Stimulated activated CD4-positive, alpha-beta T cell treated with anti-CD3 and anti-CD28 coated beads, Interleukin-2, amount 100 ng/mL, for 4 hours (primary cell): Measurements from ENCODE around the gene RETSAT.
"Not testable (repeated sequence)": the region's sequence is repeated elsewhere in the genome, so short reads cannot be mapped to it uniquely, and the experiment has no call there.

Experiments used
- DNase-seq: peaks from one replicate; pipeline ENCODE4 v3.0.0-alpha.2; 2020; ENCODE audit warnings: low read depth

Gene RETSAT

DNA sequence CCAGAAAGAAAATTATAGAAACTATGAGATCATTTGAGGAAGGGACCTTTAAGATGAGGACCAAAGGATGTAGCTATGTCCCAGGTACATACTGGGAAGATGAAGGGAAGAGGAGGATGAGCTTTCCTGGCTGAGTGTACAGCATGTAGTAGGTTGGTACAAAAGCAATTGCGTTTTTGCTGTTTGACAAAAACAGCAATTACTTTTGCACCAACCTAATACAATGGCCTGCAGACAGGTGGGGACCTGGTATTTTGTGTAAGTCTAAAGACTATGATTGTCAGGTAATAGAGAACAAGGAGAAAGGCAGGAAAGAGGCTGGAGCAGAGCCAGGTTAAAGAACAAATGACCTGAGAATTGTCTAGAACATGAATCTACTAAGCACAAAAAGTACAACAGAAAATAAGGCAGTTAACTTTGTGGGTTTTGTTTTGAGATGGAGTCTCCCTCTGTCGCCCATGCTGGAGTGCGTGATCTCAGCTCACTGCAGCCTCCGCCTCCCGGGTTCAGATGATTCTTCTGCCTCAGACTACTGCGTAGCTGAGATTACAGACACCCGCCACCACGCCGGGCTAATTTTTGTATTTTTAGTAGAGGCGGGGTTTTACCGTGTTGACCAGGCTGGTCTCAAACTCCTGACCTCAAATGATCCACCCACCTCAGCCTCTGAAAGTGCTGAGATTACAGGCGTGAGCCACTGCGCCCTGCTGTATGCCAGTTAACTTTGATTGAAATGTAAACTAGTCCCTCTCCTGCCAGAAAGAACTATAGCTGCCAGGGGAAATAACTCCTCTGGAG, 23.3 kb downstream of the RETSAT start:
- no peak for DNase-seq

DNA sequence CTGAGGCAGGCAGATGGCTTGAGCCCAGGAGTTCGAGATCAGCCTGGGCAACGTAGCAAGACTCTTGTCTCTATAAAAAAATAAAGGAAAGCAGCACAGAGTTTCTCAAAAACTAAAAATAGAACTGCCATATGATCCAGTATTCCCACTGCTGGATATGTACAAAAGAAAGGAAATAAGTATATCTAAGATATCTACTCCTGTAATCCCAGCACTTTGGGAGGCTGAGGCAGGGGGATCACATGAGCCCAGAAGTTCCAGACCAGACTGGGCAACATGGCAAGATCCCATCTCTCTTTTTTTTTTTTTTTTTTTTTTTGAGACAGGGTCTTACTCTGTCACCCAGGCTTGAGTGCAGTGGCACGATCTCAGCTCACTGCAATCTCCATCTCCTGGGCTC, 24.6 kb downstream of the RETSAT start:
- not testable (repeated sequence) for DNase-seq

DNA sequence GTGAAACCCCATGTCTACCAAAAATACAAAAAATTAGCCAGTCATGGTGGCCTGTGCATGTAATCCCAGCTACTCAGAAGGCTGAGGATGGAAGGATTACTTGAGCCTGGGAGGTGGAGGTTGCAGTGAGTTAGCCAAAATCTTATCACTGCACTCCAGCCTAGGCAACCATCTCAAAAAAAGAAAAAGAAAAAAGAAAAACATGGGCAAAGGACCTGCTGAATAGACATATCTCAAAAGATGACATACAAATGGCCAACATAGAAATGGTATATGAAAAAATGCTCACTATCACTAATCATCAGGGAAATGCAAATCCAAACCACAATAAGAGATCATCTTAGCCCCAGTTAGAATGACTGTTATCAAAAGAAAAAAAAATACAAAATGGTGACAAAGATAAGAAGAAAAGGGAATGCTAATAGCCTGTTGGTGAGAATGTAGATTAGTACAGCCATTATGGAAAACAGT, 25.1 kb downstream of the RETSAT start:
- DNase-seq, result no peak

DNA sequence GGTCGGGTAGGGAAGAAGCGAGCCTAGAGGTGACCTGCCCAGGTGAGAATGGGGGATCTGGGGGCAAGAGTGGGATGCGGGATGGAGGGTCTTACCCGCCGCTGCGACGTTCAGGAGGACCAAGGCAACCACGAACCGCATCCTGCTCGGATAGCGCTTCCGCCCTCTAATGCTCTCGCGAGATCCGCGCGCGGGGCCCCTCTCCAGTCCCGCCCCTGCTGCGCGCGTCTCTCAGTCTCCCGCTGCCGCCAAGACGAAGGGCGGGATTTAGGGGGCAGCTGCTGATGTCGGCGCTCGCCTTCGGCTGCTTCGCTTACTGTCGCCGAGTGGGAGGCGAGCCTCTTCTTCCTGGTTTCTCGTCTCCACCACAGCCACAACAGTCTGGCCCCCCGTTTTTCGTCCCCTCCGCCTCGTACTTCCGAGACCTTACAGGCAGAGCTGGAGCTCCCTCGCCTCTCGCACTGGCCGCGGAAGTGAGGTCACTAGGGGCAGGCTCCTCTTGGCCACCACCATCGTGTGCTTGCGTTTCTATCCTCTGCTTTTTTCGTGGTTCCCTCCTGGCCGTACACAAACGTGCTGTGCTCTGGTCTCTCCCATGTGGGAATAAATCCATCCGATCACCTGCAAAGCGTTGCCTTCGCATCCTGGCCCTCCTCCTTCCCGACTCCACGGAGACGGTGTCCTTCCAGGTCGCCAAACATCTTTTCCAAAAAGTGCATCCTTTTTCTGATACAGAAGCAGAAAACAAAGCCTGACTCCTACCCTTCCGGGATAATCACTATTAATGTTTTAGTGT, 26.3 kb downstream of the RETSAT start, which contains the start of gene TGOLN2:
TGOLN2 (minus strand) TSS at position 168 of the 796 bp plus-strand sequence; CDS start at position 141, 27 bp downstream.
- DNase-seq, result peak; percentile 91

DNA sequence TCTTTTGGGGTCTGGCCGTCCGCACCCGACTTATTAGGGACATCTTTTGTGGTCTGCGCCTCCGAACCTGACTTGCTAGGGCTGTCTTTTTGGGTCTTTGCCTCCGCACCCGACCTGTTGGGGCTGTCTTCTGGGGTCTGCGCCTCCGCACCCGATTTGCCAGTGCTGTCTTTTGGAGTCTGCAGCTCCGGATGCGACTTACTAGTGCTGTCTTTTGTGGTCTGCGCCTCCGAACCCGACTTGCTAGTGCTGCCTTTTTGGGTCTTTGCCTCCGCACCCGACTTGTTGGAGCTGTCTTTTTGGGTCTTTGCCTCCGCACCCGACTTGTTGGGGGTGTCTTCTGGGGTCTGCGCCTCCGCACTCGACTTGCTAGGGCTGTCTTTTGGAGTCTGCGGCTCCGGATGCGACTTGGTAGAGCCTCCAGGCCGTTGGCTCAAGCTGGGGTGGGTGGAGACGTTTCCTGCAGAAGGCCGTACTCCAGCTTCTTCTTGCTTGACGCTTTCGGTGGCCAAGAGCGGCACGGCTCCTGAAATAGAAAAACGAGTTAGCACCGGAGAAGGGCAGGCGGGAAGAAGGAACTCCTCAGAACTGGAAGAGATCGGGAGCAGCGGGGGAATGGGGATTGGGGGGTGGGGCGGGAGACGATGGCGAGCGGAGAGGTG, 27.0 kb downstream of the RETSAT start:
- DNase-seq, result no peak

DNA sequence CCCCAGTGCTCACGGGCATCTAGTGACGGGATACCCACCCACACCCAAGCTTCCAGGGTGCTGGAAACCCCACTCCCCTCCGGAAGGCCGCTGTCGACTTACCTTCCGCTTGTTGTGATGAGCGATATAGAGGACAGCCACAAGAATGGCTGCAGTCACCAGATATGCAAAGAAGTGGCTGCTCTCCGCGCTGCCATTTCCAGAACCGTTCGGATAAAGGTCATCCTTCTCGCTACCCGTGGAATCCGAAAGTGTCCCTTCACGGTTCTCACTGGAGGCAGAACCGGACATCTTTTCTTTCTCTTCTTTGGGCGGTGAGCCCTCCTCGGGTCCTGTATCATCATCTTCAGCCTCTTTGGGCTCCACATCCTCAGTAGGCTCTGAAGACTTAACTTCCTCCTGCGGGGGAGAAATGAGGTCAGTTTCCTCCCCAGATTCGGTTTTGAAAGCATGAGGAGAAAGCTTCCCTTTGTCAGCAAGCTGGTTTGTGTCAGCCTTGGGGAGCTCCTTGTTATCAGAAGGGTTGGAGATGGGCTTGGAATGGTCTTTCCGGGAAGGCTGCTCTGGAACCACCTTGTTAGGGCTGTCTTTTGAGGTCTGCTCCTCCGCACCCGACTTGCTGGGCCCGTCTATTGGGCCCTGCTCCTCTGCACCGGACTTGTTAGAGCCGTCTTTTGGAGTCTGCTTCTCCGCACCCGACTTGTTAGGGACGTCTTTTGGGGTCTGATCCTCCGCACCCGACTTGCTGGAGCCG, 27.7 kb downstream of the RETSAT start:
- DNase-seq, result no peak

DNA sequence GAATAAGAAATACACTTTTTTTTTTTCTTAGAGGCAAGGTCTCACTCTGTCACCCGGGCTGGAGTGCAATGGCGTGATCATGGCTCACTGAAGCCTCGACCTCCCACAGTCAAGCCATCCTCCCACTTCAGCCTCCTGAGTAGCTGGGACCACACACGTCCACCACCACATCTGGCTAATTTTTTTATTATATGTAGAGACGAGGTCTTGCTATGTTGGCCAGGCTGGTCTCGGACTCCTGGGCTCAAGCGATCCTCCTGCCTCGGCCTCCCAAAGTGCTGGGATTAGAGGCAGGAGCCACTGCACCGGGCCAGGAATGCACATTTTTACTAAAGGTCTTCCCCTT, 28.9 kb downstream of the RETSAT start:
- DNase-seq, result no peak

DNA sequence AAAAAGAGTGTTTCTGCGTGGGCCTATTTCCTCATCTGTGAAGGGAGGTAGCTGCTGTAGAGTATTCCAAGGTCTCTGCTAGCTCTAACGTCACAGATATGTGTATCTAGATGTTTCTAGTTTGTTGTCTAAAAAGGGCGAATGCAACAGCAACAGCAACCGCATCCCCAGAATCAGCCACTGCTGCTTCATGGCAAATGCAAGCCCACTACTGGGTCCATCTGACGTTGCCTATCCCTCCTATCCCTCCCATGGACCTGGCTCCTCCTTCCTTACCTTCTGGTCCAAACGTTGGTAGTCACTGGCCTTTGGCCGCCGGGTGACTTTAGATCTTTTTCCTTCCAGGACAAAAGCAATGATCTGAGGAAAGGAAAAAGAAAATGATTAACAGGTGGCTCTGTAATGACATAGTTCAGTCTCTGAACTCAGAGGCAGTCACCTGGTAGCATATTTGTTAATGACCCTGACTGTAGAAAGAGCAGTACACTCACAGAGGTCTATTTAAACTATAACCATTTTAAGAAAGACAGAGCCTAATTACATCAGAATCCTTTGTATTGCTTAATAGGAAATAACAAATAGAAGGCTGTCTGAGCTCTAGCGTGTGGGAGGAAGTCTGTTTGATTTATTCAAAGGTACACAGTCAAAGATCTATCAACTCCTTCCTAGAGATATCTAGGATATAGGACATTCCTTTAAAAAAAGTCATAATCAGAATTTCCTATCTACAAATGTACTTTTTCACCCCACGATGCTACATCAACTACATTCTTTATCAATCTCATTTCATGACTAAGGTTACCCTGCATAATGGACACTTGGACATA, 29.5 kb downstream of the RETSAT start:
- DNase-seq, result no peak

DNA sequence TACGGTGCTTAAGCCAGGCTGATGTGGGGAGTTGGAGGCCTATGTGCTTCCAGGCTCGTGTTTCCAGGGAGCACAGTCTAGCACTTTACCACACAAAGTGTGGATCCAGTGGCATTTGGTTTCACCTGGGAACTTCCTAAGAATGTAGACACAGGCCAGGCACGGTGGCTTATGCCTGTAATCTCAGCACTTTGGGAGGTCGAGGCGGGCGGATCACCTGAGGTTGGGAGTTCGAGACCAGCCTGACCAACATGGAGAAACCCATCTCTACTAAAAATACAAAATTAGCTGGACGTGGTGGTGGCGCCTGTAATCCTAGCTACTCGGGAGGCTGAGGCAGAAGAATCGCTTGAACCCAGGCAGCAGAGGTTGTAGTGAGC, 30.4 kb downstream of the RETSAT start:
- DNase-seq, result not testable (repeated sequence)

DNA sequence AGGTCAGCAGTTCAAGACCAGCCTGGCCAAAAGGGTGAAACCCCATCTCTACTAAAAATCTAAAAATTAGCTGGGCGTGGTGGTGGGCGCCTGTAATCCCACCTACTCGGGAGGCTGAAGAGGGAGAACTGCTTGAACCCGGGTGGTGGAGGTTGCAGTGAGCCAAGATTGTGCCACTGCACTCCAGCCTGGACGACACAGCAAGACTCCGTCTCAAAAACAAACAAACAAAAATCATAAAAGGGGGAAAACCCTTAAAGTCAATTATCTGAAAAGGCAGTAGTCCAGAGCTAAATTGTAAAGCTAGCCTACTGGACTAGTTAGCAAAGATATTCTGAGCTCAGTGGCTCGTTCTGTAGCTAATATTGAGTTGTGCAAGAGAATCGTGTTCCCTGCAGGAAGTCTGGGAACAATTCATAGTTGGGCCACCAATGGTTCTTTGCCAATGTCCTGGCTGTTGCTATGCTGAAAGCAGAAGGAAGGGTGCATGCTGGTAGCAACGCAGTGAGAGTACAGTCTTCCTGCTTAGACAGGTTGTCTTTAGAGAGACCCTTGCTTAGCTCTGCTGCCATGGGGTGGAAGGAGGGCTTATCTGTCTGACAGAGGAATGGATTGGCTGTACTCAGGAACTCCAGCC, 30.9 kb downstream of the RETSAT start:
- DNase-seq, result no peak

DNA sequence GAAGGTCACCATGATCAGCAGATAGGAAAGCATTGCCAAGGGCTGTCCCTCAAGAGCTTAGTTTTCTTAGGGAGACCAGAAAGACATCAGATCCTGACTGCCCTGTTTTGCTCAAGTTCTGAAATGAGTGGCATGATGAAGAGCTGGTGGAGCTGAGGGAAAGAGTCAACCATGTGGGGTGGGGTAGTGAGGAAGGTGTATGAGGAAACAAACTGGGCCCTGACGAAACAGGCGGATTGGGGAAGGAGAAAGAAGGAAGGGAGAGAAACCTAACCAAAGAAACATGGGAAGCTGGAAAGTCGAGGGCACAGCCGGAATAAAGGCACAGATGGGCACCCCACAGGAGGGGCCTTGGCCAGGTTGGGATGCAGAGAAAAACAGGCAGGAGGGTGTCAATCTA, 34.5 kb downstream of the RETSAT start:
- DNase-seq, result no peak

DNA sequence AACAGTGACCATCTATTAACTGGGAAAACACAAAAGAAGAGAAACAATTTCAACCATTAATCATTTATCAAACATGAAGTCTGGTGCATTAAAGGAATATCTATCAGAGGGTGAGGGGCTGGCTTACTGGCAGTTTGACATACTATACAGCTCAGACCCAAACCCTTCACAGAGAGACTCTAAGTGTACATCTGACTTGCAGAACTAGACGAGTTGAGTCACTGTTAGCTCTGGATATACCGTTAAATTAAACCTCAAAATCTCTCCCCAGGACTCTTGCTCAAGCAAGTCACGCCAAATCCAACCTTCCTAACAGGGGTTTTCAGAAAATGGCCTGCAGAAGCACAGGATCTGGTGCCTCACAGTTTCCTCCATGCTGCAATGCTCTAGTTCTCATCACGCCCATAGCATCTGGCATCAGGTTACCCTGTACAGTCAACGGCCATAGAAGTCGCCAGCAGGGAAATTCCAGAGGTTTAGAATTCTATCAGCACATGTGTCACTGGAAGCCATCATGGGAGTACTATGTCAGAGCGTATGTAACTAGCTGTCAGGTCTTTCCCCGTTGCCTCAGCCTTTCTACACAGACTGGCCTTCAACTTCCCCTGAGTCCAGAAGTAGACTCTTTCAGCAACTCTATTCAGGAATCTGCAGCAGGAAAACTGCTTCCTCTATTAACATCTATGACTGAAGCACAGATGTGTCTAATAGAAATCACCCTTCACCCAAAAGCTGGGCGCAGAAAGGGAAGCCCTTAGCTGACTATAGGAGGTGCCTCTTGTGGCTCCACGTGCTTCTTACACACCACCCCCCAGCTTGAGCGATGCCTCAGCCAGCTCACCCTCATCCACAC, 35.9 kb downstream of the RETSAT start:
- DNase-seq, result no peak

DNA sequence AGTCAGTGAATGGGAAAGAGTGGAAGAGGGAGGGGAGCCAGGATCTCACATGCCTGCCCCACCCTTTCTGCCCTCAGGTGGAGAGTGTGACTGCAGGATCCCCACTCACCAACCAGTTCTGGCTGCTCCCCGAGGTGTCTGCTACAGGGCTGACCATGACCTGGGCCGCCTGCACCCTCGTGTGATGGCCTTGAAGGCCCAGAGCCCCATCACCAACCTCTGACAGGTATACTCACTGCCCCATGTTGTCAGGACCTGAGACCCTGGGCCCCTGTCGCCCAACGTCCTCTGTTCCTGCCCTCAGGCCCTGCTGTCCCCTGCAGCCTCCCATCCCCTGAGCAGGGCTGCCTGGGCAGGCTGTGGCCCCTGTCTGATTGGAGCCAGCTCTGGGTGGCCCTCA, 38.4 kb downstream of the RETSAT start:
- DNase-seq, result not testable (repeated sequence)

DNA sequence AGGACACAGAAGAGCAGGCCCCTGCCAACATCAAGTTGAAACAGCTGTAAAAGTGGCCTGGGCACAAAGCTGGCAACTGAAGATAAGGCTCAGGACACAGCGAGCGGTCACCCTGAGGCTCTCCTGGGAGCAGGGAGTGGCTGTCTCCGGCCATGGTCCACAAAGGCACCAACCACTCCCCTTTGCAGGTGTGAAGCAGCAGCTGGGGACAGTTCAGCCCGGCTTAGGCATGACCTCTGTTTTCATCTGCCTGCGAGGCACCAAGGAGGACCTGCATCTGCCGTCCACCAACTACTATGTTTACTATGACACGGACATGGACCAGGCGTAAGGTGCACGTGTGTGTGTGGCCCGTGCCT, 39.5 kb downstream of the RETSAT start:
- no peak for DNase-seq

DNA sequence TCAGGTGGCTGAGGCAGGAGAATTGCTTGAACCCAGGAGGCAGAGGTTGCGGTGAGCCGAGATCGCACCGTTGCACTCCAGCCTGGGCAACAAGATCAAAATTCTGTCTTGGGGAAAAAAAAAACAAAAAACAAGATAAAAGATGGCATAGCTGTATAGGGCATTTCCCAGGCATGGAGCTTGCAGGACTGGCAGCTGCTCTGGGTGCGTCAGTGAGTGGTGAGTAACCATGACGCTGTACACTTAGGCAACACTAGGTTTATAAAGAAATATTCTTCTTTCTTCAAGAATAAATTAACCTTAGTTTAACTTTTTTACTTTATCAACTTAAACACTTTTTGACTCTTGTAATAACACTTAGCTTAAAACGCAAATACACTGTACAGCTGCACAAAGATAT, 41.9 kb downstream of the RETSAT start:
- DNase-seq, result no peak

DNA sequence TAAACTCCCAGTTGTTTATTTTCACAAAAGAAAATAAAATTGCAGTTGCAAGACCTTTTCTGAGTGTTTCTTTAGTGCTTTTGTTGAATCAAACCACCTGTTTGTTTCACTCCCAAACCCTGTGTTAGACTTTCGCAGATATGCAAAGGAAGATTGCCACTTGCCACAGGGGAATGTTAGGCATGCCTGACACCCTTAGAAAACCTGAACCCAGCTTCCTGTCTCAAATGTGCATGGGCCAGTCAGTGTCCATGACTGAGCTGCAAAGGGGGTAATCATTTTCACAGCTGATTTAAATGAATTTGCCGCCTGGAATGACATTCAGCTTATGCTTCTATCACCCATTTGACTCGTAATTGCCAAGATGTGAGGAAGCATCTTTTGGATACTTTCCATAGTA, 44.0 kb downstream of the RETSAT start:
- DNase-seq, result no peak

DNA sequence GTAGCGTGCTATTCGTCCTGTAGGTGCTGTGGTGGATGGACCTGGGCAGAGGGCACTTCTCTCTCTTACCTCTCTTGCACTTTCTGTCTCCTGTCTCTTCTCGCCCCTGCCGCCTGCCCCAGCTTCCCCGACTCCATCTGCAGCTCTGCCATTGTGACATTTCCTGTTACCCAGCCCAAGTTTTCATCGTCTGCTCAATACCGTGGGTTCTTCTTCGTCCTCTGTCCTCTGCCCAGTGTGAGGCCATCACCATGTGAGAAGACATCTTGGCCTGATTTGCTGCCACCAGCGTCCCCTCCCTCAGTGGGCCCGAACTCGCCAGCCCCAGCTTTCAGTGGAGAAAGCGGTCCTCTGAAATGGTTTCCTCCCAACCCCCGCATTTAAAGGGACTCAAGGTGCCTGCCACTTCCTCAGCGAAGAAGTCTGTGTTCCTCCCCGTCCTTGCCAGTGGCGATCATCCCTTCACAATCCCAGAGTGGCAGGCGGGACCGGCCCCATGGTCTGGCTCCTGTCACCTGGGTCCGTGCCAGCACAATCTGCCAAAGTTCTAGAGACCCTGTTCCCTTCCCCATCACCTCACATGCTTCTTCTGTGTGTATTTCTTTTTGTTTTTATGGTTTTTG, 44.5 kb downstream of the RETSAT start:
- no peak for DNase-seq

DNA sequence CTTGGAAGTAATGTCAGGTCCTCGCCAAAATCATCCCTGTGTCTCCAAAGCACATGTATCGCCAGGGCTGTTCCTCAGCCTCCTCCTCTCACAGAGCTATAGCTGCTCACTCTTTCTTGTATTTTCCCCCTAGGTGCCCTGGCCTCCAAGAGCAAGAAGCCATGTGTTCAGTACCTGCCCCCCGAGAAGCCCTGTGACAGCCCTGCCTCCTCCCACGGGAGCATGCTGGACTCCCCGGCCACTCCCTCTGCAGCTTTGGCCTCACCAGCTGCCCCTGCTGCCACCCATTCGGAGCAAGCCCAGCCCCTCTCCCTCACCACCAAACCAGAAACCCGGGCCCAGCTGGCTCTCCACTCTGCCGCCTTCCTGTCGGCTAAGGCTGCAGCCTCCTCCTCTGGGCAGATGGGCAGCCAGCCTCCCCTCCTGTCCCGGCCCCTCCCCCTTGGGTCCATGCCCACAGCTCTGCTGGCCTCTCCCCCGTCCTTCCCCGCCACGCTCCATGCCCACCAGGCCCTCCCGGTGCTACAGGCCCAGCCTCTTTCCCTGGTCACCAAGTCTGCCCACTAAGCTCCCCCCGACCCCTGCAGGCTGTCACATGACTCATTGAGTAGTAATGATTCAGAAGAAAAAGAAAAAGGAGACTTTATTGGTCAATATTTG, 45.3 kb downstream of the RETSAT start:
- DNase-seq, result no peak

DNA sequence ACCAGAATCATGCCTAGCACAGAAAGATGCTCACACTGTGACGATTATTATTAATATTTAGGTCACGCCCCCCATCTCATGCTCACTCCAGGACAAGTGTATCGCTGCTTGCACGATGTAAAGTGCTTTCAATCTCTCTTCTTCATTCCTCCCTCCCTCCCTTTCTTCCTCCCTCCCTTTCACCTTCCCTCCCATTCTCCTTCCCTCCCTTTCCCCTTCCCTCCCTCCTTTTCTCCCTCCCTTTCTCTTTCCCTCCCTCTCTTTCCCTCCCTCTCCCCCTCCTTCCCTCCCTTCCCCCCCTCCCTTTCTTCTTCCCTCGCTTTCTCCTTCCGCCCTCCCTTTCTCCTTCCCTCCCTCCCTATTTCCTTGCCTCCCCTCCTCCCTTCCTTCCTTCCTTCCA, 46.1 kb downstream of the RETSAT start:
- no peak for DNase-seq
